Right lobe of liver (tissue), 4 donors: Measurements from ENCODE around the gene SLC8A1.

ENCODE experiments used
- CTCF ChIP-seq, 4 donors: fragments of 200-600 bp in 3 of 4; fragments of 450-650 bp in 1 of 4; IDR thresholded peaks; one replicate each; pipeline versions ENCODE4 v1.5.1 to v1.8.0; 2016 to 2022; ENCODE audit warnings: antibody characterized with exemption in 4 of 4, mild to moderate bottlenecking in 2 of 4
- POLR2A ChIP-seq: fragments of 450-650 bp; IDR thresholded peaks from one replicate; pipeline ENCODE4 v1.6.1; 2017; ENCODE audit warnings: antibody characterized with exemption, mild to moderate bottlenecking
- donor health status: DM: no; HTN: no; CAD: no.
- donor health status: DM: no; HTN: no; CAD: no.
- donor health status: DM: no; HTN: yes; CAD: no.

DNA sequence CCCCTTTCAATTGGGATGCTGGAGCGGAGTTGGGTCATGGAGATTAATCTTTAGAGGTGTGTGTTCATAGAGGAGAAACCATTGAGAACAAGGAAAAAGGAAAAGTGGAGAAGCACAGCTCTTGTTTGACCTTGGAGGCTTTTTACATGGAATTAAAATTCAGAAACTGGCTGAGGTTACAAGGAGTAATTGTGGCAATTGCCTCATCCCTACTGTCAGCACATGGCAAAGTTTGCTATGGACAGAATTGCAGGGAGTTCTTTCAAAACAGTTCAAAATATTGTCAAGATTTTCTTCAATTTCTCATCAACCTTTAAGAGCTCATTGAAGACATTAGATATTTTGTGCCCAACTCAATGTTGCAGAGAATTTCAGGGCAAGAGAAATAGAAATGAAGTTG is 232.7 kb downstream of the SLC8A1 start:
- TF ChIP-seq CTCF (IDR thresholded peaks at IDR 0.05) (no peak), POLR2A (no peak)
